ENCODE results near the gene HSD17B8.
"Not testable (repeated sequence)": the region's sequence is repeated elsewhere in the genome, so short reads cannot be mapped to it uniquely, and the experiment has no call there.

Gene HSD17B8

GRCh38 chr6:33207552-33208090, 3.2 kb downstream of the HSD17B8 start:
- no peak for DNase-seq

GRCh38 chr6:33208091-33208967, 3.9 kb downstream of the HSD17B8 start, which contains the start of gene RING1:
RING1 (plus strand) TSS chr6:33208500; CDS start chr6:33208823, 323 bp downstream.
- peak; percentile 57 for DNase-seq

GRCh38 chr6:33209856-33210255, 5.4 kb downstream of the HSD17B8 start:
- no peak for DNase-seq

GRCh38 chr6:33211136-33211535, 6.7 kb downstream of the HSD17B8 start:
- no peak for DNase-seq

- no peak for DNase-seq
These were observed 7.4 kb downstream of the HSD17B8 start for GRCh38 chr6:33211666-33212422.

- no peak for DNase-seq
These were observed 8.4 kb downstream of the HSD17B8 start for GRCh38 chr6:33212857-33213165.

GRCh38 chr6:33213166-33213988, 8.9 kb downstream of the HSD17B8 start:
- no peak for DNase-seq

GRCh38 chr6:33213989-33214335, 9.5 kb downstream of the HSD17B8 start:
- DNase-seq = no peak

GRCh38 chr6:33215271-33216116, 11.0 kb downstream of the HSD17B8 start:
- DNase-seq = no peak

- DNase-seq = no peak
These were observed 11.7 kb downstream of the HSD17B8 start for GRCh38 chr6:33216117-33216649.

GRCh38 chr6:33217246-33217645, 12.8 kb downstream of the HSD17B8 start:
- no peak for DNase-seq

- no peak for DNase-seq
These were observed 13.2 kb downstream of the HSD17B8 start for GRCh38 chr6:33217681-33218080.

- not testable (repeated sequence) for DNase-seq
These were observed 22.2 kb downstream of the HSD17B8 start for GRCh38 chr6:33226503-33227120.

GRCh38 chr6:33235221-33235634, 30.8 kb downstream of the HSD17B8 start:
- DNase-seq = no peak

- no peak for DNase-seq
These were observed 31.9 kb downstream of the HSD17B8 start for GRCh38 chr6:33236328-33236727.

- no peak for DNase-seq
These were observed 32.4 kb downstream of the HSD17B8 start for GRCh38 chr6:33236852-33237251.

GRCh38 chr6:33237741-33238140, 33.3 kb downstream of the HSD17B8 start:
- DNase-seq = no peak

GRCh38 chr6:33241968-33242367, 37.5 kb downstream of the HSD17B8 start:
- DNase-seq = no peak

- DNase-seq = no peak
These were observed 39.0 kb downstream of the HSD17B8 start for GRCh38 chr6:33243476-33243875.

GRCh38 chr6:33247977-33248642, 43.7 kb downstream of the HSD17B8 start:
- peak; percentile 45 for DNase-seq

- DNase-seq = peak; percentile 45
These were observed 44.1 kb downstream of the HSD17B8 start for GRCh38 chr6:33248643-33248931.
